Heart right ventricle (tissue), 16 donors: ENCODE measurements around the gene PANX1. TPM values are rescaled to one million over a fixed set of nuclear protein-coding genes. Genes with fewer than 3 reads are reported as not detected.

Experiments
- ATAC-seq, 8 donors: fragments of 200-7000 bp; cut with Tn5 transposase; one replicate each; pipeline ENCODE4 v1.9.1; 2020; ENCODE audit warnings: mild to moderate bottlenecking in 8 of 8, moderate library complexity in 8 of 8, moderate number of reproducible peaks in 1 of 8
- DNase-seq, 2 donors: peaks; one replicate each; pipeline ENCODE4 v3.0.0-alpha.2; 2020
- H3K27ac ChIP-seq, 10 donors: fragments of 200-600 bp; sonication (generic) in 2 of 10; one replicate each; pipeline versions ENCODE4 v1.5.0 to v1.8.0; 2020 to 2022; ENCODE audit warnings: mild to moderate bottlenecking in 3 of 10
- H3K27me3 ChIP-seq, 7 donors: fragments of 200-600 bp; one replicate each; pipeline ENCODE4 v1.8.0; 2021 to 2022; ENCODE audit warnings: mild to moderate bottlenecking in 2 of 7
- H3K36me3 ChIP-seq, 9 donors: fragments of 200-600 bp; sonication (generic) in 1 of 9; one replicate each; pipeline versions ENCODE4 v1.5.0 to v1.8.0; 2020 to 2022; ENCODE audit warnings: mild to moderate bottlenecking in 2 of 9
- H3K4me1 ChIP-seq, 9 donors: fragments of 200-600 bp; sonication (generic) in 1 of 9; one replicate each; pipeline versions ENCODE4 v1.5.0 to v1.8.0; 2020 to 2022; ENCODE audit warnings: mild to moderate bottlenecking in 4 of 9
- H3K4me3 ChIP-seq, 10 donors: fragments of 200-600 bp; sonication (generic) in 2 of 10; one replicate each; pipeline versions ENCODE4 v1.5.0 to v1.8.0; 2020 to 2022; ENCODE audit warnings: mild to moderate bottlenecking in 7 of 10, moderate library complexity in 2 of 10
- H3K9me3 ChIP-seq, 11 donors: fragments of 200-600 bp in 10 of 11; sonication (generic) in 2 of 11; one replicate each; pipeline versions ENCODE4 v1.5.0 to v1.8.0; 2013 to 2022; ENCODE audit warnings: mild to moderate bottlenecking in 2 of 11, control low read depth in 1 of 11, moderate library complexity in 1 of 11
- CTCF ChIP-seq, 9 donors: fragments of 200-600 bp; sonication (generic) in 2 of 9; IDR thresholded peaks; one replicate each; pipeline versions ENCODE4 v1.5.0 to v1.8.0; 2021 to 2022; ENCODE audit warnings: antibody characterized with exemption in 9 of 9, mild to moderate bottlenecking in 5 of 9, moderate library complexity in 1 of 9
- WGBS, 2 donors: extraction: QIAGEN DNeasy Blood & Tissue Kit; methylation state at CpG; one replicate each; pipeline ENCODE4 v1.1.7; 2013; ENCODE audit warnings: inconsistent platforms in 1 of 2; 5-methylcytosine and 5-hydroxymethylcytosine counted together
- intact Hi-C, 10 donors: fragments of 100-400 bp; cut with DNase I; formaldehyde crosslinking; loops; one replicate each; pipeline versions ENCODE4 v1.11.1 to v1.14.2; 2022
- polyA plus RNA-seq, 2 donors: library from polyadenylated mRNA; stranded (reverse); fragments of 200-250 nt; gene quantifications; one replicate each; pipeline ENCODE4 v1.2.3, GENCODE V29; 2013
- total RNA-seq, 10 donors: library from RNA; stranded (reverse); fragmentation: NEBNext Ultra II Directional in 3 of 10; extraction: Animal tissue kit (Norgen Biotek cat#: 25700) in 3 of 10; gene quantifications; one replicate each; pipeline versions ENCODE4 v1.2.1 to v1.2.4, GENCODE V29; 2021 to 2023
- donor health status: Arrhythmogenic right ventricular cardiomyopathy.
- donor health status: ischemic (EF 13 %, LVEDD 7.1; RV severe dilation, severe dysfunction).
- donor health status: healthy with polysubstance abuse.
- donor health status: DM: no; HTN: yes; CAD: no.
- donor health status: DM: no; HTN: no; CAD: no.
- donor health status: ischemic (EF 25% LVEDD 6.9; RV normal size, moderate dysfunction).
- donor health status: ischemic (EF 25% LVEDD 5.7; RV mildly dilated, moderate dysfunction).
- donor health status: healthy.
- donor health status: DM: yes; HTN: yes; CAD: no.
- donor health status: Ischemic cardiomyopathy.
- donor health status: ischemic (EF 35%, LVEDD 5.7; RV mildly dilated, moderate dysfunction).
- donor health status: nonischemic (EF 11% LVEDD 7.7; RV severe dilation, severe dysfunction).
- donor health status: DM: yes; HTN: yes; CAD: no.
- donor health status: PGD.
- donor health status: ischemic (EF 29% LVEDD 5.4; RV normal size, mild dysfunction).
- donor health status: nonischemic (EF 23%, LVEDD 6.1; RV moderate dilation, normal function).

PANX1 gene
- total and polyA plus RNA-seq, 12 donors: 4.4 to 42.4 (median 19.3) TPM

- Histone ChIP-seq H3K4me3 (no peak overlapping the region), H3K4me1 (no peaks in the 10 kb centered on the region), H3K27ac (no peak overlapping the region), H3K9me3 (no peaks in the 10 kb centered on the region), H3K27me3 (no peaks in the 10 kb centered on the region), H3K36me3 (no peaks in the 10 kb centered on the region)
- intact Hi-C loops: loop anchor here in 1 of 10 donors (10.0 kb wide), 1 partner anchor 112 kb away; no protein-coding TSS in a partner anchor
- no peak for DNase-seq
- no peak for TF ChIP-seq CTCF (IDR thresholded peaks at IDR 0.05)
- no peak for ATAC-seq
- 89 to 96% methylated on average over 4 of the region's 4 CpGs for WGBS, 2 donors
Measured at GRCh38 chr11:94196363-94196762, 67.7 kb downstream of the PANX1 start.

- Histone ChIP-seq H3K27me3 (no peaks in the 10 kb centered on the region), H3K36me3 (no peaks in the 10 kb centered on the region), H3K27ac (no peak overlapping the region), H3K4me1 (no peaks in the 10 kb centered on the region), H3K9me3 (no peaks in the 10 kb centered on the region), H3K4me3 (no peak overlapping the region)
- no peak for TF ChIP-seq CTCF (IDR thresholded peaks at IDR 0.05)
- DNase-seq: no peak
- intact Hi-C loops: loop anchor here in 1 of 10 donors (10.0 kb wide), 1 partner anchor 114 kb away; no protein-coding TSS in a partner anchor
- WGBS, 2 donors: 90 to 96% methylated on average over 3 of the region's 3 CpGs
- ATAC-seq: no peak
Measured at GRCh38 chr11:94198718-94199117, 70.1 kb downstream of the PANX1 start.

- TF ChIP-seq CTCF (IDR thresholded peaks at IDR 0.05): no peak
- Histone ChIP-seq H3K27me3 (no peaks in the 10 kb centered on the region), H3K9me3 (peaks cover 0 to 2% (median 0%) of the 10 kb centered on the region in 11 donors), H3K4me1 (no peaks in the 10 kb centered on the region), H3K4me3 (no peak overlapping the region), H3K27ac (no peak overlapping the region), H3K36me3 (no peaks in the 10 kb centered on the region)
- no peak for DNase-seq
- intact Hi-C loops: loop anchor here in 1 of 10 donors (10.0 kb wide), 1 partner anchor 115 kb away; no protein-coding TSS in a partner anchor
- WGBS, 2 donors: 69 to 74% methylated on average over 5 of the region's 5 CpGs
- no peak for ATAC-seq
Measured at GRCh38 chr11:94199136-94200130, 70.8 kb downstream of the PANX1 start.

- ATAC-seq: no peak
- peaks cover 0 to 4% (median 0%) of the 10 kb centered on the region in 11 donors for H3K9me3 ChIP-seq
- H3K4me3 ChIP-seq: no peak overlapping the region
- intact Hi-C loops: no loop called here
- H3K27ac ChIP-seq: no peak overlapping the region
- no peak for DNase-seq
- H3K27me3 ChIP-seq: no peaks in the 10 kb centered on the region
- H3K4me1 ChIP-seq: no peaks in the 10 kb centered on the region
- 46 to 53% methylated on average over 3 of the region's 3 CpGs for WGBS, 2 donors
- TF ChIP-seq CTCF (IDR thresholded peaks at IDR 0.05): no peak
- no peaks in the 10 kb centered on the region for H3K36me3 ChIP-seq
Measured at GRCh38 chr11:94201004-94201465, 72.4 kb downstream of the PANX1 start.
